GM18502 (cell line): ENCODE results near the gene SCFD2.
"Not testable (repeated sequence)": the region's sequence is repeated elsewhere in the genome, so short reads cannot be mapped to it uniquely, and the experiment has no call there.

ENCODE experiments used
- ATAC-seq: cut with Tn5 transposase; IDR thresholded peaks from one replicate; pipeline ENCODE4 v1.9.1; 2021; ENCODE audit warnings: mild to moderate bottlenecking; ENCODE audit not compliant: unreplicated experiment, poor library complexity

SCFD2 gene

GRCh38 chr4:53273726-53274125, 92.1 kb downstream of the SCFD2 start:
- no peak for ATAC-seq

DNA sequence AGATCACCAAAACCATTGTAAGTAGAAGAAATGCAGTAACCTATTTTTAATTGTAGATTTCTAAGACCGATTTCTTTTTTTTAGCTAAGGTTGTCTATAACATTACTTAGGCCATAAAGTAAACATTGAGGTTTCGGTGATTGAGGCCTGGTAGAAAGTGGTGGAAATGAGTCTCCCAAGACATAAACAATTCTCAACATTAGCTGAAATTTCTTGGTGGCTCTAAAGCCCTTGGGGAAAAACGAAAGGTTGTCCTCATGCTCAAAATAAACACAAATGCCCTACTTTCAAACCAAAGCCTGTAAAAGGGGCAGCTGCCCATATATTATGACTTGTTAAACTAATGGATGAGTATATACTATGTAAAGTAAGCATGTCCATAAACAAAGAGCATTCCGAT, 98.8 kb downstream of the SCFD2 start:
- no peak for ATAC-seq

GRCh38 chr4:53255986-53256385, 109.9 kb downstream of the SCFD2 start:
- not testable (repeated sequence) for ATAC-seq

GRCh38 chr4:53240573-53240972, 125.3 kb downstream of the SCFD2 start:
- ATAC-seq: no peak

DNA sequence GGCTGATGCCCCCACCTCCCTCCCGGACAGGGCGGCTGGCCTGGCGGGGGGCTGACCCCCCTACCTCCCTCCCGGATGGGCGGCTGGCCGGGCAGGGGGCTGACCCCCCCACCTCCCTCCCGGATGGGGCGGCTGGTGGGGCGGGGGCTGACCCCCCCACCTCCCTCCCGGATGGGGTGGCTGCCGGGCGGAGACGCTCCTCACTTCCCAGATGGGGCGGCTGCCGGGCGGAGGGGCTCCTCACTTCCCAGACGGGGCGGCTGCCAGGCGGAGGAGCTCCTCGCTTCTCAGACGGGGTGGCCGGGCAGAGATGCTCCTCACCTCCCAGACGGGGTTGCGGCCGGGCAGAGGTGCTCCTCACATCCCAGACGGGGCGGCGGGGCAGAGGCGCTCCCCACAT, 127.5 kb downstream of the SCFD2 start:
- ATAC-seq: not testable (repeated sequence)

- ATAC-seq: not testable (repeated sequence)
Measured at GRCh38 chr4:53237811-53238210, 128.1 kb downstream of the SCFD2 start.

DNA sequence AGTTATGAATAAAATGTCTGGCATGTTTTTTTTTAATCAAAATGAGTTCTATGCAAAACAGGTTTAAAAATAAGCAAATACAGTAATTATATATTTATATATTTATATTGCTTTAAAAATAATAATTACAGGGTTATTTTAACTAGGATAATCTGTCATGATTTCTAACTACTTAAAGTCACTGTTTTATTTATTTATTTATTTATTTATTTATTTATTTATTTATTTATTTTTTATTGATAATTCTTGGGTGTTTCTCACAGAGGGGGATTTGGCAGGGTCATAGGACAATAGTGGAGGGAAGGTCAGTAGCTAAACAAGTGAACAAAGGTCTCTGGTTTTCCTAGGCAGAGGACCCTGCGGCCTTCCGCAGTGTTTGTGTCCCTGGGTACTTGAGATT, 129.2 kb downstream of the SCFD2 start:
- not testable (repeated sequence) for ATAC-seq

- no peak for ATAC-seq
Measured at GRCh38 chr4:53235547-53235946, 130.3 kb downstream of the SCFD2 start.

DNA sequence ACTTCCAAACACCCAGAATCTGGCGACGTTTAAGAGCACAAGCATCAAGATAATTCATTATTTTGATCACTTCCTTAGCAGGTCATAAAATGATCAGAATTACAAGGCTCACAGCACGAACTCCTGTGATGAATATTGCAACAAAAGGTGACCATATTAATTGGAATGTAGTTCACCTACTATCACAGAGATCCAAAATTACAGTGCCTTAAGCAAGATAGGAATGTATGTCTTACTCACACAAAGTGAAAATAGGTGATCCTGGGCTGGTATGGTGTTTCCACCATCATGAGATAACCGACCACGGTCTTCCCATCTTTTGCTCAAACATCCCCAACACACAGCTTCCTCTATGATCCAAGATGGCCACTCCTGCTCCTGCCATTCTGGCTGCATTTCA, 131.2 kb downstream of the SCFD2 start:
- ATAC-seq: no peak

DNA sequence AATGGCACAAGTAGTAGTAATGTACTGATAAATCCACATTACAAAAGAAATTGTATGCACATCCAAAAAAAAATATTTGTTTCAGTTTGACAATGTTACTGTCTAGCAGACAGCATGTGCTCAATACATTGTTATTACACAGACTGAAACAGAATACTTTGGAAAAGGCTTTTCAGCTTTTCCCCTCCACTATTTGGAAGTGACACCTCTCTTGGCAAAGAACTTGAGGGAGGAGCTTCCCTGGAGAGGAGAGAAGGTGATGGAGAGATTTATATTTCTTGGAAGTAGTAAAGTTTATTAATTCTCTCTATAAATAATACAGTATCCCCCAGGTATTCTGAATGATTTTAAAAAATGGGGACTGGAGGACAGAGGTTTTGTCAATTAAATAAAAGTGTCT, 131.8 kb downstream of the SCFD2 start:
- no peak for ATAC-seq

- ATAC-seq: no peak
Measured at GRCh38 chr4:53233114-53233795, 132.6 kb downstream of the SCFD2 start.

- ATAC-seq: no peak
Measured at GRCh38 chr4:53232371-53232770, 133.5 kb downstream of the SCFD2 start.

DNA sequence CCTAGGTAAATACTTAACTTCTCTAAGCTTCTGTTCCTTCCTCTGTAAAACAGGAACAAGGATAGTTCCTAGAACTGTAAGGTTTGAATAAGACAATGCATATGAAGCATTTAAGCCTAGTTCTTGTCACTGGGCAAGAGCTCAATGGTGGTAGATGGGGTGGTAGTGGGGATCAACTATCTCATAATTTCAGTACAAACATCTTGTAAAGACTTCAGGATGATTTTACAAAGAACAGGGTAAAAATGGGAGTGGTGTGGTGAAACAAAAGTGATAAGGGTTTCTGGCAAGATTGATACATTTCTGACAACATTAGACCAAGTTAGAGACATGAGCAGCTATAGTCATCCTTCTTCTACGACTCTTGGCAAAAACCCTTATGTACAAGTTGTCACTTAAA, 137.8 kb downstream of the SCFD2 start:
- ATAC-seq: no peak

- no peak for ATAC-seq
Measured at GRCh38 chr4:53227451-53227850, 138.4 kb downstream of the SCFD2 start.

DNA sequence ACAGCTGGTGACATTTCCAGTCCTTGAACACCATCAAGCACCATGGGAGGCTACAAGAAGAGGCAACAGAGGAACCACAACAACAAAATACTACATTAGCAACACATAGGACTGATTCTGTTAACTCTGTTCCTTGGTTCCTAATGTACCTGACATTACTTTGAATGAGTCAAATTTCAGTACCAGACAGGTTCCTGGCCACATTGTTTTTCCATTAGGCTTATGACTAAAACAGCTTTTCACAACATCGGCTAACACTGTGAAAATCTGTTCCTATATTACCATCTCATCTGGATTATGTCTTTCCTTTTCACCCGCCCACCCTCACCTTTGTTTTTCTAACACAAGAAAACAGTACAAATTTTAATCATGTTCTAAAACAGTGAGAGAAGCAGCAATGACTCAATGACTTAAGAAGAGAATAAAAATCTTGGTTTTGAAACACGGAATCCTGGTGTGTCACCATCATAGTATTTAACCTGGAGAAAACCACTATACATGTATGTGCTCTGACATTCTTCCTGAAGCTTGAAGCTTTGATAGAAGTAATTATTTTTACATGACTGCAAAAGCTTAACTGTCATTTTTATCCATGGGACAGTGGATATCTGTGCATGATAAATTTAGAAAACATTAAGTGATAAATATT, 143.9 kb downstream of the SCFD2 start:
- no peak for ATAC-seq

DNA sequence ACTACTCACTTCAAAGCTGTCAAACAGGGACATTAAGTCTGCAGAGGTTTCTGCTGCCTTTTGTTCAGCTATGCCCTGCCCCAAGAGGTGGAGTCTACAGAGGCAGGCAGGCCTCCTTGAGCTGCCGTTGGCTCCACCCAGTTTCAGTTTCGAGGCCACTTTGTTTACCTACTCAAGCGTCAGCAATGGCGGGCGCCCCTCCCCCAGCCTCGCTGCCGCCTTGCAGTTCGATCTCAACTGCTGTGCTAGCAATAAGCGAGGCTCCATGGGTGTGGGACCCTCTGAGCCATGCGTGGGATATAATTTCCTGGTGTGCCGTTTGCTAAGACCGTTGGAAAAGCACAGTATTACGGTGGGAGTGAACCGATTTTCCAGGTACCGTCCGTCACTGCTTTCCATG, 146.7 kb downstream of the SCFD2 start:
- not testable (repeated sequence) for ATAC-seq

DNA sequence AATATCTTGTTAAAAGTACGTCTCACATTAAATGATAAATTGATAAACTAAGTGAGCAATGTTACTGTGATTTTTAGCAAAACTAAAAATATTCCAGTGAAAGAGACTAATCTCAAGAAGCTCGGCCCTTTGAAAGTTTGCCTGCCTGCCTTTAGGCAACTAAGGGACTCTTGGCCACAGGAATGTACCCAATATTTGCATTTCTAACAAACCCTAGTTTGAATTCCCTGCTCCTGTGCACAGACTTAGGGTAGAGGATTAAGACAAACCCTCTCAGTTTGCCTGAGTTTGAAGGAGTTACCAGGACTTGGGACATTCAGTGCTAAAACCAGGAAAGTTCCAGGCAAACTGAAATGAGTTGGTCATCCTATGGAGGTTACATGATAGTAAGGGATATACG, 157.1 kb downstream of the SCFD2 start:
- no peak for ATAC-seq

- ATAC-seq: no peak
Measured at GRCh38 chr4:53205970-53206369, 159.9 kb downstream of the SCFD2 start.

DNA sequence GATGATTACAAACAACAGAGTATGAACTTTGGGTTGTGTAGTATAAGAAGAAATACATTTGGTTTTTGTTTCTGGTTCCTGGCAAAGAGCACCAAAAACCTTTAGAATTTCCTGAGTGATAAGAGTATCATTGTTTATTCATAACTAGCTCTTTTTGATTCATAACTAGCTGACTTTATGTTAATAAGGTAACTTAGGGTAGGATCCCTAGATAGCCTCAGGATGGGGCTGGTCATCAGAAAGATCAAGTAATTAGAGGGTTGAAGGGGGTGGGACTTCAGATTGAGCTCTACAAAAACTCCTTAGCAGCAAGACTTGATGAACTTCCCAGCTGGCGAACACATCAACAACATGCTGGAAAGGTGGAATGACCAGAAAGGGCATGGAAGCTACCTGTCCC, 166.5 kb downstream of the SCFD2 start:
- no peak for ATAC-seq

DNA sequence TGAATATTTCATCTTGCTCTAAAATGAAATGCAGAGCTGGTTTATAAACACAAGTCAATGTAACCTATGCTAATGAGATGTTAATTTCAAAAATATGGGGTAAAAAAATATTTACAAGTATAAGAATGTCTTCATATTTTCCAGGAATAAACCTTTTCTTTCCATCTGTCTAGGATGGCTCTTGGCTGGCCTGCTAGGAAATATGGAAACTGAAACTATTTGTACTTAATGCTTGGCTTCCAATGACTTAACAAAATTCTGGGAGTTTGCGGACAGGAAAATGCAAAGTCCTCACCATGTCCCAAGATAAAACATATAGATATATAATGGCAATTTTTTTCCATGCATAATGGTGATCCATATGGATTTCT, 168.1 kb downstream of the SCFD2 start:
- no peak for ATAC-seq

GRCh38 chr4:53196882-53197771, 168.7 kb downstream of the SCFD2 start:
- ATAC-seq: no peak
